CD4-positive, alpha-beta T cell treated with Interleukin-15 for 1 hour (primary cell): ENCODE measurements around the gene ERICH6.

ENCODE experiments used
- DNase-seq: peaks from one replicate; pipeline ENCODE4 v3.0.0-alpha.2; 2020

Gene ERICH6

DNA sequence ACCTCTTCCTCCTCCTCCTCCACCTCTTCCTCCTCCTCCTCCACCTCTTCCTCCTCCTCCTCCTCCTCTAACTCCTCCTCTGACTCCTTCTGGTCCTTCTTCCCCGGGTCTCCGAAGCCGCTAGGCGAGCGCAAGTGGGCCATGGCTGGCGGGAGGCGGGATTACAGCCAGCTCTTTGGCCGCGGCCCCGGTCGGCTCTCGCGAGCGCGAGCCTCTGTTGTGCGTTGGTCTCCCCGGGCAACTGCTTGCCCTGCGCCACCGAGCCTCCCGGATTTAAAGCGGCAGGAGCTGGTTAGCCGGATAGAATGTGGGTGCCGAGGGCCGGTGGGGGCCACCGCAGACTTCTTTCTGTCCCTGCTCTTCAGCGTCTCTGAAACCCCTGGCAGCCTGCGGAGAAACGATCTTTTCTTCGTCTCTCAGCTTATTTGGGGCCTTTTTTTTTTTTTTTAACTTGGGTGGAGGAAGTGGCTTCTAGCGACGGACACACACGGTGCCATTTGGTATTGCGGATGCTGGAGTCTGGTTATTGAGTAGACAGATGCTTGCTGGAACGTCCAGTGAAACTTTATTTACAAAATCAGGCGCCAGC is at the start of gene ERICH6:
ERICH6 (minus strand) TSS at position 165 of the 589 bp plus-strand sequence; CDS start at position 143, 22 bp downstream.
- peak; percentile 90 for DNase-seq

DNA sequence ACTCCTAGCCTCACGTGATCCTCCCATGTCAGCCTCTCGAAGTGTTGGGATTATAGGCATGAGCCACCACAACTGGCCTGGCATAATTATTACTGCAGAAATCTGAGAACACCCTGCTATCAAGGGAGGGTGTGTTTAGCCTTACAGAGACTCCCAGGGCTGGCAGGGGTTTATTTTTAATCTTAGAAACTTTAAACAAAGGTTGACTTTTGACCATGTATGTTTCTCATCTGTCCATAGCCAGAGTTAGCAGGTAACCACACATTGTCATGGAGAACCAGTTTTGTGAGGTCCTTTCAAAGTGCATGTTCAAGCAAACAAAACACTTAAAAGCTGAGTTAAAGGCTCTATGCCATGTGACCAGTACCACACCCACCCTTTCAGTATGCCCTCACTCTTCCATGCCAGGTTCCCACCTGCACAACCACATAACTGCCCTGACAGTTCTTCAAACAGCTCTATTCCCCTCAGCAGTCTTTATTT is 48.1 kb upstream of the ERICH6 start:
- DNase-seq, result no peak

DNA sequence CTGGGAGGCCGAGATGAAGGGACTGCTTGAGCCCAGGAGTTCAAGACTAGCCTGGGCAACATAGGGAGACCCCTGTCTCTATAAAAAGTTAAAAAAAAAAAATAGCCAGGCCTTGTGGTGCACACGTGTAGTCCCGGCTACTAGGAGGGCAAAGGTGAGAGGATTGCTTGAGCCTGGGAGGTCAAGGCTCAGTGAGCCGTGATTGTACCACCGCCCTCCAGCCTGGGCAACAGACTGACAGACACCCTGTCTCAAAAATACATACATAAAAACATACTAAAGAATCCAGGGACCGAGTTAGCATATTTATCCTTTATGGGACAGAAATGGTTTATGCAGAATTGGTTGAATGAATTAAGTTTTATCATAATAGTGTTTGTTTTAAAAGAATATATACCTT is 45.5 kb upstream of the ERICH6 start:
- DNase-seq, result no peak

DNA sequence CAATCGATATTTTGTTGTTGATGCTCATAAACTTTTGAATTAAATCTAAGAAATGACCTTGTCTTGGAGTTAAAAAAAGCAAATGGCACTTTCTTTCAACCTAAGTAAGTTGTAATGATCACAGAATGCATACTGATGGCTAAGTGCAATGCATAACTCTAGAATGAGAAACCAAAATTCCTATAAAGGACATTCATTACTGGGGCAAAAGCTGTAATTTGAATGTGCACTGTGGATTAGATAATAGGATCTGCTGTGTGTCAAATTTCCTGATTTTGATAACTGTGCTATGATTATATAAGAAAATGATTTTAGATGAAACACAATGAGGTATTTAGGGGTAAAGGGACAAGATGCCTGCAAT is 44.9 kb upstream of the ERICH6 start:
- no peak for DNase-seq

DNA sequence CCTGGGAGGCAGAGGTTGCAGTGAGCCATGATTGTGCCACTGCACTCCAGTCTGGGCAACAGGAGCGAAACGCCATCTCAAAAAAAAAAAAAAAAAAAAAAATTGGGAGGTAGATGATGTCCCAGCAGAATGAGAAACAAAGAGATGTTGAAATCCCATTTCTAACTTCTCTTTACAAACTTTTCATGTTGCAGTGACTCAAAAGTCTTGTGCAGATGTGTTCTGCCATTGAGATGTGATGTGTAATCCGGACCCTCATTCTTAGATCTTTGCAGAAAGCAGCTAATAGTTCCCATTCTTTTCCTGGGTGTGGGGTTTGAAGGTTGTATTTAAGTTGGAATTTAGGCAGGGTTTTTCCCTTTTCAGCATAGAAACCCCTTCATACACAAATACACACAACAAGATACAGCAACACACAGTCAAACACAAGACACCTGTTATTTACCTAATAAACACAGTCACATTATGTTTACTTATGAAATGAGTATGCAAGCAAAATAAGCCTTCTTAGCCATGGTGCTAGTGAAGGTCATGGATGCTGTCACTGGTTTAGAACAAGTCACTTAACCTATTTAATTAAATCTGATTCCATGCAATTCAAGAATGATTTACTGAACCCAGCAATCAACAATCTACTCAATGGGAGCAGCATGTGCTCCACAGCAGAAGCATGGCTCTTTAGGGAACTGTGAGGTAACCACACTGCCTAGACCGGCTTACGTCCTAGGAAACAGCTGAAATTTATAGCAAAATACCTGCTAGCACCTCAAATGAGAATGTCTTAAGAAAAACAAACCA is 44.4 kb upstream of the ERICH6 start:
- DNase-seq, result no peak

DNA sequence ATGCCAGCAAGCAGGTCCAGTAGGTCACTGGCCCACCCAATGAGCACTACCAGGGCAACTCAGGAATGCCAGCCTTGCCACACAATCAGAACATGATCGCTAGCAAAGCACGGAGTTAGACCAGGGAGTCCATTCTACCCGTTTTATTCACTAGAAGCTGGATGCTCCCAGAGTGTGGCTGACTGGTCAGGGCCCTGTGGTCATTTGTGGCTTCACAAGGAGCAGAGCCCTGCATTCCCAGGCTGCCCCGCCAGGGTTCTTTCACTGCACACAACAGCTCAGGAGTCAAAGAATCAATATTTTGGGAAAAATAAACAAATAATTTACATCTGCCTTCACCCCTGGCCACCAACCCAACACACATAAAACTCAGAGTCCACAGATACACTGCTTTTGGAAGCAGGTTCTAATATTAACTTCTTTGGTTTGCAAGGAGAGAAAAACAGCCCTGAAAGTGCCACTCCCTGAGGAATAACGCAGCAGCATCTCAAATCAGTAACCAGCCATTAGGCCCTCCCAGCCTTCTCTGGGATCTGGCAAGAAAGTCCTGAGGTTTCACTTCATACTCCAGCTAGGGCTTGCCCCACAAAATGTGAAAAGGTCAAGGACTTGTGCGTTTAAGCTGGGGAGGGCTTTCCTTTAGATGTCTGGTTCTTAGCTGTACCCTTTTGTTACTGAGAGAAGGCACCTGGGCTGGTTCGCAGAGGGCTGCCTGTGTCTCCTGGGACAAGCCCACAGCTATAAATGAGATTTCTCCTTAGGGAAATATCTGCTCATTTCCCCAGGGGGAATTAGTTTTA is 43.3 kb upstream of the ERICH6 start:
- no peak for DNase-seq

DNA sequence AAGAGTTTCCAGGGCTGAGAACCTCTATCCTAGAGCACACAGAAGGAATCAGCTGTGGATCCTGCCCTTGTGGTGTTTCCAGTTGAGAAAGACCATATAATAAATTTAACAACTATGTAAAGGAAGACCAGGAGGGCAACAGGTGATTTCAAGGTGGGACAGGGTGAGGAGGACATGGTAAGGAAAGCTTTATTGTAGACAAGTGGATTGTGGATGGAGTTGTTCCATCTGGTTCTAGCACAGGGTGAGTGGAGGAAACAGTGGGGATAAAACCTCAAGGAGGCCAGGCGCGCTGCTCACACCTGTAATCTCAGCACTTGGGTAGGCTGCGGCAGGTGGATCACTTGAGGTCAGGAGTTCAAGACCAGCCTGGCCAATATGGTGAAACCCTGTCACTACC is 42.1 kb upstream of the ERICH6 start:
- DNase-seq, result no peak

DNA sequence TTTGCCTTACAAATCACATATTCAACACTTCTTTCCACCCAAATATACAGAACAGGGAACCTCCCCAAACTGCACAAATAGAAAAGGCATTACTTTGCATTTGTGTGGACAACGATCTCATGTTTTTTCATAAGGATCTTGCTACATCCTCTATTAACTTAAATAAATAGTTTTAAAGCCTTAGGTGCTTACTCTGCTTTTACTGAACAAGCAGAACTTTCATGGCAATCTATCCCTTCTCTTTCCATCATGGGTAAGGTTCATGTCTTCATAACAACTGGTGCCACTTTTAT is 41.1 kb upstream of the ERICH6 start:
- DNase-seq, result no peak

DNA sequence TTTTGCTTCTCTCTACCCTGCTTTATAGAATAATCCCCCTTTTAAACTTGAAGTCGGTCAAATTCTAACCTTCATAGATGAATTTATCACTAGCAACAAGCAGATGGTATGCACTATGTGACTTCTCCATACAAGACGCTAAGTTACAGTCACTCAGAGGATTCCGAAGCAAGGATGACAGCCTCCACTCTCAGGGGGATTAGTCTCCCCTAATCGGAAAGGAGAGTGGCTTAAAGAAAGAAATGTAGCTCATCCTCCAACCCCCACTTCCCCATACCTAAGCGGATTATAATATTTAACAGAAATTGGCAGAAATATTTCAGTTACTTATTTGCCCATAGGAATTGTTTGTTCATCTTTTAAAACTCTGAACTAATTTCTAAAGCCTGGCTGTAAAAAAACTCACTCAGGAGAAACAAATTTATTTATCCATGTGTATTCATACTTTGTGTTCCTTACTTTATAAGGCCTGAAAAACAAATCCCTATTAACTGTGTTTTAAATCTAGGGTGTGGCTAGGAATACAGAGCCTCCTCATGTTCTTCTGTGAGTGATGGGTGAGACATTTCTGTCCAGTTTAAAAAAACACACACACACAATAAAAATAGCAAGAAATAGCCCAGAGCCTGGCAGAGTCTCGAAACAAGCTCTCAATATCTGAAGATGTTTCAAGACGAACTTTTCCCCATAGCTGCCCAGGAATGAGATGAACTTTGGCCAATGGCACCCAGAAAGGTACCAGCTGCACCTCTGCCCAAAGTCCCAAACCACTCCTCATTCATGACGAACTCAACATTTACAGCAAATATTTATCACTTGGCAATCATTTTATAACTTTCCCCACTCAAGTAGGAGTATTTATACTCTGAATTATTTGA is 40.6 kb upstream of the ERICH6 start:
- DNase-seq, result no peak

DNA sequence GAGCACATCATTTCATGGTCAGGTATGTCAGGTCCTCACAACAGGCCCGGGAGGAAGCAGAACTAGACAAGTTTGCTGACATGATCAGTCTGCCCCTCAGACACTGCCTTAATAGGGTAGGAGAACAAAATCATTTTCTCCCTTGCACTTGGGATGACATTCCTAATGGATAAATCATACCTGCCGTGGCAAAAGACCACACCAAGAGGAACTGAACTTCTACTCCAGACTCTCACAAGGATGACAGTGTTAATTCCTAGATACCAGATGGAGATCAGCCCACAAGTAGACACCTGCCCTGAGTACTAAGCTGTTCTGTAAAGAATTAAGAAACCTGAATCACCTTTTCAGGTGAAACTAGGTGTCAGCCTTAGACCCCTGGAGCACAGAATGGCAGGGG is 39.8 kb upstream of the ERICH6 start:
- no peak for DNase-seq

DNA sequence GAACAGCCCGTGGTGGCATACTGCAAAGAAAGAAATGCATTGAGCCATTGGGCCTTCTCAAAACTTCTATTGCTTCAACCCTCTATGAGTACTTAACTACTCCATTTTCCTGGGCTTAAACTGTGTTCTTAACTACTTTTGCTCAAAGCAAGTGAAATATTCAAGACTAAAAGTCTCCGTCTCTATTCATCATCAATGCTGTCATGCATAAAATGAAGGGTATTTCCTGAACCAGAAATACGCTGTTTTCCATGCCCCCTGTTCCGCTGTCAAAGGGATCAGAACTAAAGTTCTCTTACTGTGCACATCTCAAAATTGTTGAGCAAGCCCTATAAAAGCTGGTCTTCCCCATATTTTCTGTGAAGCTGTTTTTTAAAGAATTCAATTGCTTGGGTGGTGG is 39.0 kb upstream of the ERICH6 start:
- no peak for DNase-seq

DNA sequence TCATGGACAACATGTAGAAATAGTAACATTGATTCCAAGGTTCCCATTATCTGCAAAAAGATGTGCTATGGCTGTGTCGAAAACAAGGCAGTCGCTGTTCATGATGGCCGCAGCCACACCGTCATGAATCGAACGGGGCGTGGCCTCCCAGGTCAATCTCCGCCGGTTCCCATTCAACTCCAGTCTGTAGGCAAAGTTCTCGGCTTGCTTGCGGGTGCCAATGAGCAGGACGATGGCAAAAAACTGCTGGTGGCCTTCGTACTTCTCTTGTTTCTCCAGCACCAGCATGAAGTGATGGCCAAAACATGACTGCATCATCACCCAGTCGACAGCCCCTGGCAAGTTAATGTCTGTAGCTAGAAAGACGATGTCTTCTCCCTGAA is 38.4 kb upstream of the ERICH6 start:
- no peak for DNase-seq

DNA sequence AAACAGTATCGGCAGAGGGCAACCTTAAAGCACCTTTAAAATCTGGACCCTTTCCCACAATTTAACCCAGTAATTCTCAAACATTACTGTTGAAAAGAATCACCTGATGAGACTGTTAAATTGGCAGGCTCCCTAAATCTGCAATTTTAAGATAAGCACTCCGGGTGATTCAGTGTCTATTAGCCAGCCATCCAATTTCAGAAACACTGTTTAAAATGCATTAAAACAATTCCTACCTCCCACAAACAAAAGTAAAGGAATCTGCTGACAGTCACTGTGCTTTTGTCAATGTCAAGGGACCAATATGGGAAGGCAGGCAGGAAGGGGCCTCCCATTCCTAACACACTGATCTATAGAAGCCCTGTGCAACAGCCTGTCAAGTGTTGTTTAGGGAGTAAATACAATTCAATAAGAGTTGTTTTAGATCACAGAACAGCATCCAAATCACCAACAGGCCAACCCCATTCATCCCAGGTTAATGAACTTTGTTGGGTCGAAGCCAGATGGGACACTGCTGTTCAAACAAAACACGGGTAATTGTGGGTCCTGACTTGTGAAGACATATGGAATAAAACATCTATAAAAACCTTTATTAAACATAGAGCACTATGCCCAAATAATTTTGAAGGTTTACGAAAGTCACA is 37.9 kb upstream of the ERICH6 start:
- no peak for DNase-seq

DNA sequence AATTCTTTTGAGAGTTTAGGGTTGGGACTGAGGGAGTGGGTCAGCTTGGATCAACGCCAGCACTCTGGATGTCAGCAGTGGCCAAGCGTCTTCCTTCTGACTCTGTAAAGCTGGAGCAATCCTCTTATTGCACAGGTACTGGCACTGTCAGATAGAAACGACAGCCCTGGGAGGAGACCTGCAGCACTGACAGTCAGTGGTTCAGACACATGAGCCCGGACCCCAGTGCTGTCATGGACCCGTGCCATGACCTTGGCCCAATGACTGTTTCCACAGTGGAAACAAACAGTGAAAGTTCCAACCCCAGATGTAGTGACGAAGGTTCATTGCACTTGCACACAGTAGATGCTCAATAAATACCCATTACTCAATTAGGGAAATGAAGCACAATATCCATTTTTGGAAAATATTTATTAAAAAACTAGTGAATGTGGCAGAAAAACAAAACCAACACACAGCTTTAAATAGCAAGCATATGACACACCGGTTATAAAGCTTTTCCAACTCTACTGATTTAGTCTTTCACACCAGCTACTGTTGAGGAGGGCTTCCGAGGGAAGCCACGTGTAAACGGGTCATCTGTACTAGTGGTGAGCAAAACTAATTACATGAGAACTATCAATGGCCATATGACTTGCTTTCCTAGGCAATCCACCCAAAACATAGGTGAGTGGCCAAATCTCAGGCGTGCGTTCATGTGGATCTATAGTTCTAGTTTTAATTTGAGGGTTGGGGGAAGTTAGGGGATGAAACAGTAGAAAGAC is 37.2 kb upstream of the ERICH6 start:
- DNase-seq, result no peak

DNA sequence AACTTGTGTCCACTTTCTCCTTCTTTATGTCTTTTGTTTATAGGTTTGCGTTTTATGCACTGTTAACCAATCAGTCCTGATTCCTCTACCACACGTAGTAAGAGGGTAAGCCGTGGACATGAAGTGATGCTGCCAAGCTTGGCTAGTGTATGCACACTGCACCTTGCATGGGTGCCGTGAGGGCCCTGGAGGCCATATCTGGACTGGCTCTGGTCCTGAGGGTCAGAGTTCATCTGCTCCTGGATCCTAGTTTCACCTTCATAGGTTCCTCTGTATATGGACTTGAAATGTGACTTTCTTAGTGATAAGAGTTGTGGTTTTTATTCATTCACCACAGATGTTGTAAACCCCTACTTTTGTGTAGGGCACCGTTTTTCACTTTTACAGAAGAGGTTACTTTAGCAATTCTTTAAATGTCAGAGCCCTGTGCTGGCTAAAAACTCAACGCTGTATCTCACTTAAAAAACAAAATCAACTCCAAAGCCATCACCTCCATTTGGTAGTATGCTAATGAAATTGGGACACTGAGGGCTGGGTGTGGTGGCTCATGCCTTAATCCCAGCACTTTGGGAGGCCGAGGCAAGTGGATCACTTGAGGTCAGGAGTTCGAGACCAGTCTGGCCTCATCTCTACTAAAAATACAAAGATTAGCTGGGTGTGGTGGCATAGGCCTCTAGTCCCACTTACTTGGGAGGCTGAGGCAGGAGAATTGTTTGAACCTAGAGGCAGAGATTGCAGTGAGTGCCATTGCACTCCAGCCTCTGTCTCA is 36.3 kb upstream of the ERICH6 start:
- DNase-seq, result no peak

DNA sequence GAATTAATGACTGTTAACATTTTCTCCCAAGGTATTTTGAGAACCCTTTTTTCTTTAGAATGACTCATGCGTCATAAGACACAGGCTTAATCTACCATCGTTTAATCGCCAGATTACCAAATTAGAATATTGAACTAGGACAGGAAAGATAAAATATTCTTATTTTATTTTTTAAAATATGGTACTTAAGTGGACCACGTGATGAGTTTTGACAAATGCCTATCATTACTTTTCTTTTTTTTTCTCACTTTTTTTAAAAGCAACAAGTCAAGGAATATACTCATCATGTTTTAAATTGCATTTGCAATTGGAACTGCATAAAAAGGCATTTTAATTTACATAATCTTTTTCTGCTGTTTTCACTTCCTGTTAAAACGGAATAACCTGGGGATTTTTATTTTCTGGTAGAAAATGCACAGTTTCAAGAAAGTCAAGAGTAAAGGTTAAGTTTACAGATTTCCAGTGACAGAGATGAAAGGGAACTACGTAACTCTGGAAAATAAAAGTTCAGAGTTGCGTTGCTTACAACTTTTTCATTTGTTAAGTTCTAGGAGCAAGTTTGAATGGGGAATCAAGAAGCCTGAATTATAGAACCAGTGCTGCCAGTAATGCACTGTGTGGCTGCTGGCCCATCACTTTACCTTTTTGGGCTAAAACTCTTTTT is 35.6 kb upstream of the ERICH6 start:
- DNase-seq, result no peak

DNA sequence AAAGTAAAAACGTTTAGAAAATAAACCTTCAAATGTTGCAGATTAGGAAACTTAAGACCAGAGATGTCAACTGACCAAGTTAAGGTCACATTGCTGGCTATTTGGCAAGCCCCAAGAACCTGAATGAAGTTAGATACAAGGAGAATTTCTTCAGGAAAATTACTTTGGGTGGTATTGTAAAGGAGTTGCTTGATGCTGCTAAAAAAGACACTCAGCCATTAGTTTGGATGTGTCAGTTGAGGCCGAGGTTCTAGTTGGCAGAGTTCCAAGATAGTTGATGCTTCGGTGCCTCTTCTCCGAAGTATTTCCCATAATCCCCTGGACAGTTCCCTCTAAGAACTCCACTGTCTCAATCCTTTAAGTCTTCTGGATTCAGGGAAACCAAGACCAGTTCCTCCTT is 35.0 kb upstream of the ERICH6 start:
- DNase-seq, result no peak

DNA sequence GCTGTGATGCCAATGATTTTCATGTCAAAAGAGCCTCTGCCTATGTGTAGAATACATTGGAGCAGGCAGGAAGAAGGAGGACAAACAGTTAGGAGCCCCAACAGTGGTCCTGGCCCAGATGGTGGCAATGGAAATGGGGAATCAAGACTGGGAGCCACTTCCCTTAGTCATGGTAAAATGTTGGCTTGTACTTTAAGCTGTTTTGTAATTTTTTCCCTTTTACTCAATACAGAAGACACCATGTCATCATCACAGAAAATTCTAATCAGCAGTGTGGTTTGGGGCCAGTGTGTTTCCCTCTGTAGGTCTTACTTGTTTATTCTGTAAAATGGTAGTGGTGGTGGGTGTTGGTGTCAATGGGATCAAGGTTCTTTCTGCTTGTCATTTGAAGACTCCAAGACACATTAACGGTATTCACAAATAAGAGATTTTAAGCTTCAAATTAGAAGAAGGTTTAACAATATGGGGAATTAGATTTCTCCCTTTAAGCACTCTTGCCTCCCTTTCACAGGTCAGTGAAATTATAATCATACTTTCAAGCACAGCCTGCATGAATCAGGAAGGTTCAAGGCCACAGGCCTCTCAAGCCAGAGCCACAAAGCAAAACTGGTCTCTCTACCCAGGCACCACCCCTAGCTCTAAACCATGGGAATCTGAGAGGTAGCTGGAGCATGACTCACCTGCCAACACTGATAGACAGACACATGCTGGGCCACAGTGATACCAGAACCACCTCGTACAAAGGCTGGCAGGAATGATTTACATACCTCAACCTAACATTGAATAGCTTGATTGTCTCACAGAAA is 34.4 kb upstream of the ERICH6 start:
- no peak for DNase-seq
